Mesenchymal stem cell (in vitro differentiated cells and primary cell): Measurements from ENCODE around the gene PAF1. TPM values are rescaled to one million over a fixed set of nuclear protein-coding genes. Genes with fewer than 3 reads are reported as not detected.

ENCODE experiments used
- DNase-seq: peaks from one replicate; pipeline ENCODE4 v3.0.0-alpha.2; 2013
- H2AFZ ChIP-seq: one replicate; pipeline ENCODE4 v1.6.1; 2013; ENCODE audit warnings: low read depth, mild to moderate bottlenecking, control low read depth, inconsistent platforms, low read length, moderate library complexity
- H2AK5ac ChIP-seq: 2 replicates; pipeline ENCODE4 v1.6.1; 2013; ENCODE audit warnings: low read length, moderate library complexity, mild to moderate bottlenecking, inconsistent platforms; ENCODE audit not compliant: severe bottlenecking
- H2BK120ac ChIP-seq: one replicate; pipeline ENCODE4 v1.6.1; 2013; ENCODE audit warnings: low read depth, mild to moderate bottlenecking, inconsistent platforms, low read length, moderate library complexity
- H2BK12ac ChIP-seq, 2 experiments: one replicate each; pipeline ENCODE4 v1.6.1; 2013; ENCODE audit warnings: inconsistent platforms in 2 of 2, low read length in 2 of 2, mild to moderate bottlenecking in 2 of 2, moderate library complexity in 2 of 2, control low read depth in 1 of 2
- H2BK15ac ChIP-seq: one replicate; pipeline ENCODE4 v1.6.1; 2013; ENCODE audit warnings: mild to moderate bottlenecking, low read depth, inconsistent platforms; ENCODE audit not compliant: poor library complexity, severe bottlenecking
- H2BK5ac ChIP-seq: 2 replicates; pipeline ENCODE4 v1.6.1; 2013; ENCODE audit warnings: low read depth, mild to moderate bottlenecking, low read length, control low read depth, inconsistent platforms; ENCODE audit not compliant: poor library complexity, severe bottlenecking
- H3K14ac ChIP-seq, 2 experiments: one replicate each; pipeline ENCODE4 v1.6.1; 2013; ENCODE audit warnings: inconsistent platforms in 2 of 2, low read length in 2 of 2, control low read depth in 1 of 2, mild to moderate bottlenecking in 1 of 2, moderate library complexity in 1 of 2
- H3K18ac ChIP-seq, 2 experiments: one replicate each; pipeline ENCODE4 v1.6.1; 2013; ENCODE audit warnings: inconsistent platforms in 2 of 2, low read length in 2 of 2, control low read depth in 1 of 2, low read depth in 1 of 2, mild to moderate bottlenecking in 1 of 2
- H3K23ac ChIP-seq, 2 experiments: one replicate each; pipeline ENCODE4 v1.6.1; 2013; ENCODE audit warnings: inconsistent platforms in 2 of 2, low read length in 2 of 2, mild to moderate bottlenecking in 2 of 2, moderate library complexity in 2 of 2, control low read depth in 1 of 2
- H3K27ac ChIP-seq: 2 replicates; pipeline ENCODE4 v1.5.1; 2013; ENCODE audit warnings: mild to moderate bottlenecking, moderate library complexity, low read length, control low read depth, inconsistent platforms; ENCODE audit not compliant: poor library complexity, severe bottlenecking
- H3K27me3 ChIP-seq, 2 experiments: 2 replicates each; pipeline versions ENCODE4 v1.6.1 to v1.7.0; 2013; ENCODE audit warnings: low read length in 2 of 2, mild to moderate bottlenecking in 2 of 2, moderate library complexity in 2 of 2, control low read depth in 1 of 2, inconsistent platforms in 1 of 2; ENCODE audit not compliant: control insufficient read depth in 1 of 2, insufficient read depth in 1 of 2
- H3K36me3 ChIP-seq, 2 experiments: 2 replicates each; pipeline versions ENCODE4 v1.6.1 to v1.7.0; 2013; ENCODE audit warnings: low read length in 2 of 2, control low read depth in 1 of 2, inconsistent platforms in 1 of 2, low read depth in 1 of 2, mild to moderate bottlenecking in 1 of 2; ENCODE audit not compliant: insufficient read depth in 2 of 2, control insufficient read depth in 1 of 2
- H3K4ac ChIP-seq, 2 experiments: one replicate each; pipeline ENCODE4 v1.6.1; 2013; ENCODE audit warnings: inconsistent platforms in 2 of 2, low read length in 2 of 2, mild to moderate bottlenecking in 2 of 2, moderate library complexity in 2 of 2, control low read depth in 1 of 2, low read depth in 1 of 2
- H3K4me1 ChIP-seq: 2 replicates; pipeline ENCODE4 v1.6.1; 2013; ENCODE audit warnings: low read depth, low read length, control low read depth; ENCODE audit not compliant: control insufficient read depth, insufficient read depth
- H3K4me2 ChIP-seq: 2 replicates; pipeline ENCODE4 v1.6.1; 2013; ENCODE audit warnings: low read length, mild to moderate bottlenecking, inconsistent platforms; ENCODE audit not compliant: poor library complexity, severe bottlenecking
- H3K4me3 ChIP-seq, 2 experiments: 2 replicates each; pipeline versions ENCODE4 v1.5.1 to v1.7.0; 2013; ENCODE audit warnings: low read length in 2 of 2, mild to moderate bottlenecking in 2 of 2, control low read depth in 1 of 2, low read depth in 1 of 2; ENCODE audit not compliant: insufficient read depth in 1 of 2
- H3K79me1 ChIP-seq: replicated peaks from 2 replicates; pipeline ENCODE4 v1.6.1; 2013; ENCODE audit warnings: mild to moderate bottlenecking, control low read depth, low read length, inconsistent platforms; ENCODE audit not compliant: poor library complexity, severe bottlenecking
- H3K9ac ChIP-seq: 2 replicates; pipeline ENCODE4 v1.7.0; 2013; ENCODE audit warnings: mild to moderate bottlenecking, low read length, moderate library complexity
- H3K9me3 ChIP-seq: 2 replicates; pipeline ENCODE4 v1.7.0; 2013; ENCODE audit warnings: mild to moderate bottlenecking, low read length; ENCODE audit not compliant: control insufficient read depth
- H4K8ac ChIP-seq: one replicate; pipeline ENCODE4 v1.6.1; 2013; ENCODE audit warnings: inconsistent platforms, mild to moderate bottlenecking, low read length, moderate library complexity
- H4K91ac ChIP-seq: one replicate; pipeline ENCODE4 v1.6.1; 2013; ENCODE audit warnings: mild to moderate bottlenecking, low read length, inconsistent platforms
- WGBS: methylation state at CpG from one replicate; pipeline ENCODE4 v1.1.7; 2013; ENCODE audit warnings: mixed read lengths; 5-methylcytosine and 5-hydroxymethylcytosine counted together
- polyA plus RNA-seq, 2 experiments: library from polyadenylated mRNA; stranded (reverse); fragments of 200-250 nt; gene quantifications; one replicate each; pipeline ENCODE4 v1.2.3, GENCODE V29; 2013

Gene PAF1
- polyA plus RNA-seq (2013, experiment 1 of 2): 45.4 TPM
- polyA plus RNA-seq (2013, experiment 2 of 2): 45.0 TPM

- H3K27ac ChIP-seq: peak within 1 kb of the TSS; percentile 97
- no peak within 1 kb of the TSS for H2BK12ac ChIP-seq
- peak within 1 kb of the TSS in 1 of 2 experiments; percentile 46 for H3K23ac ChIP-seq
- H3K27me3 ChIP-seq: no peaks in the 10 kb centered on the region
- DNase-seq: peak; percentile 100
- H4K91ac ChIP-seq: peak within 1 kb of the TSS; percentile 90
- peak within 1 kb of the TSS; percentile 88 for H2BK5ac ChIP-seq
- whole genome bisulfite sequencing: under 1% methylated on average over 60 of the region's 60 CpGs
- peak within 1 kb of the TSS; percentile 94 for H2BK15ac ChIP-seq
- peak within 1 kb of the TSS; percentile 96 to 99 for H3K18ac ChIP-seq
- H3K4me1 ChIP-seq: peaks cover 15% of the 10 kb centered on the region
- peak within 1 kb of the TSS; percentile 98 for H3K9ac ChIP-seq
- H2AFZ ChIP-seq: peak within 1 kb of the TSS; percentile 94
- peak within 1 kb of the TSS; percentile 88 to 100 for H3K4me3 ChIP-seq
- peak within 1 kb of the TSS; percentile 93 for H4K8ac ChIP-seq
- H3K9me3 ChIP-seq: no peaks in the 10 kb centered on the region
- H2BK120ac ChIP-seq: peak within 1 kb of the TSS; percentile 78
- peaks cover 29% of the 10 kb centered on the region for H3K79me1 ChIP-seq
- peak within 1 kb of the TSS; percentile 9 to 85 for H3K14ac ChIP-seq
- peak within 1 kb of the TSS; percentile 46 for H2AK5ac ChIP-seq
- peaks cover 48 to 62% of the 10 kb centered on the region in 2 experiments for H3K36me3 ChIP-seq
- peak within 1 kb of the TSS; percentile 79 for H3K4me2 ChIP-seq
- peak within 1 kb of the TSS; percentile 69 to 88 for H3K4ac ChIP-seq
Measured at GRCh38 chr19:39390751-39391437, at the start of gene PAF1, which contains the start of gene MED29. Gene PAF1 (minus strand): TSS chr19:39391106. CDS start chr19:39390864, 242 bp downstream. Gene MED29 (plus strand): TSS chr19:39391378. CDS start chr19:39391423, 45 bp downstream.

GRCh38 chr19:39438270-39438934, 47.5 kb upstream of the PAF1 start:
- Histone ChIP-seq H3K4me1 (peaks cover 16% of the 10 kb centered on the region), H2AFZ (no peak overlapping the region), H3K4me2 (no peak overlapping the region), H2BK120ac (no peak overlapping the region), H3K27ac (peak overlapping the region; percentile 10), H3K4ac (no peak overlapping the region), H3K4me3 (no peak overlapping the region), H3K9me3 (no peaks in the 10 kb centered on the region), H3K36me3 (peaks cover 13 to 15% of the 10 kb centered on the region in 2 experiments), H3K18ac (no peak overlapping the region), H4K8ac (no peak overlapping the region), H3K9ac (peak overlapping the region; percentile 5), H2BK12ac (no peak overlapping the region), H2BK5ac (no peak overlapping the region), H3K27me3 (no peaks in the 10 kb centered on the region), H3K79me1 (peaks cover 9% of the 10 kb centered on the region), H4K91ac (no peak overlapping the region), H2BK15ac (no peak overlapping the region), H2AK5ac (peak overlapping the region; percentile 77), H3K14ac (no peak overlapping the region), H3K23ac (no peak overlapping the region)
- DNase-seq: peak; percentile 42
- WGBS: 84% methylated on average over 6 of the region's 9 CpGs

- peak overlapping the region in 1 of 2 experiments; percentile 35 for H2BK12ac ChIP-seq
- H4K8ac ChIP-seq: peak overlapping the region; percentile 69
- peaks cover 28 to 30% of the 10 kb centered on the region in 2 experiments for H3K36me3 ChIP-seq
- H3K23ac ChIP-seq: no peak overlapping the region
- H3K4me3 ChIP-seq: peak overlapping the region; percentile 3 to 99
- H3K79me1 ChIP-seq: peaks cover 13% of the 10 kb centered on the region
- H4K91ac ChIP-seq: no peak overlapping the region
- no peak overlapping the region for H2AFZ ChIP-seq
- H2BK15ac ChIP-seq: peak overlapping the region; percentile 29
- peak overlapping the region; percentile 99 for H3K9ac ChIP-seq
- no peak for DNase-seq
- H3K27ac ChIP-seq: peak overlapping the region; percentile 78
- WGBS: 4% methylated on average over 2 of the region's 2 CpGs
- H2AK5ac ChIP-seq: peak overlapping the region; percentile 77
- peak overlapping the region in 1 of 2 experiments; percentile 41 for H3K4ac ChIP-seq
- no peak overlapping the region for H3K14ac ChIP-seq
- H2BK120ac ChIP-seq: peak overlapping the region; percentile 24
- H3K18ac ChIP-seq: peak overlapping the region in 1 of 2 experiments; percentile 28
- H3K9me3 ChIP-seq: no peaks in the 10 kb centered on the region
- H3K4me2 ChIP-seq: peak overlapping the region; percentile 82
- no peaks in the 10 kb centered on the region for H3K27me3 ChIP-seq
- no peak overlapping the region for H2BK5ac ChIP-seq
- H3K4me1 ChIP-seq: peaks cover 18% of the 10 kb centered on the region
Measured at GRCh38 chr19:39436350-39436716, 45.4 kb upstream of the PAF1 start.
